Measurements from ENCODE around the gene RGL4.

- no peak for TF ChIP-seq CTCF (conservative IDR thresholded peaks at IDR 0.05; ENCODE audit: low read depth, low read length)
- TF ChIP-seq EZH2 (IDR thresholded peaks at IDR 0.05; ENCODE audit: borderline replicate concordance, low read depth, low read length, poor library complexity, severe bottlenecking): no peak
Observed at GRCh38 chr22:23713696-23714595, 23.1 kb downstream of the RGL4 start.

Data from A673 (cell line).